ENCODE results near the gene EEF2K. TPM values are rescaled to one million over a fixed set of nuclear protein-coding genes. Genes with fewer than 3 reads are reported as not detected.

Gene EEF2K
- total and polyA plus RNA-seq, 2 donors from 2014 or later, result 2.8 to 28.1 TPM

DNA sequence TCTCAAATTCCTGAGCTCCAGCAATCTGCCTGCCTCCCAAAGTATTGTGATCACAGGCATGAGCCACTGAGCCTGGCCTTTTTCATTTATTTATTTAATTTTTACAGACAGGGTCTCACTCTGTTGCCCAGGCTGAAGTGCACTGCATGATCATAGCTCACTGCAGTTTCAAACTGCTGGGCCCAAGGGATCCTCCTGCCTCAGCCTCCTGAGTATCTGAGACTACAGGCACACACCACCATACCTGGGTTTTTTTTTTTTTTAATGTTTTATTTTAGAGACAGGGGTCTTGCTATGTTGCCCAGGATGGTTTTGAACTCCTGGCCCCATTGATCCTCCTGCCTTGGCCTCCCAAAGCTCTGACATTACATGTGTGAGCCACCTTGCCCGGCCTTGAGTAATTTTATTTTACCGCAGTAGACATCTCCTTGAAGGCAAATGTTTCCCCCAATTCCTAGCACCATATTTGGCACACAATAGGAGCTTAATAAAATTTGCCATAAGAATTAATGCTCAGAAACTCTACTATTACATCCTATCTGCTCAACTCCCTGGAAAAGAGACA lies 1.9 kb upstream of the EEF2K start:
- no peak for DNase-seq
- no peak overlapping the region for H3K27ac ChIP-seq (ENCODE audit: low read depth in 2 of 2, low read length in 2 of 2)
- intact Hi-C loops (cut with DNase I), result no loop called here

DNA sequence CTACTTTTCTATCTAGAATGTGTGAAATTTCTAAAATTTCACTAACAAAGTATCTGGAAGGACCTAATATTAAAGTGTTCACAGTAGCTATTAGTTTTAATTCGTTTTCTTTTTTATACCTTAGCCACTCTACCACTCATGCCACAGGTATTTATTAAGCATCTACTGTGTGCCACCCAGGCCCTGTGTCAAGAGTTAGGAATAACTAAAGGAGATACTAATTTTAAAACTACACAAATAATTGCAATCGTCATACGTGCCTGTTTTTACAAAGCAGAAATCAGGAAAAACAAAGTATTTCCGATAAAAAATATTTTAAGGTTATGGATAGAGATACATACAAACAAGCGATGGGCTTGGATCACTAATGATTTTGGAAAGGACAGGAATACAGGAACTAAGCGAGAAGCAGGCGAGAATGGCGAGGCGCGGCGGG lies 483 bp upstream of the EEF2K start:
- no peak for FAIRE-seq
- H3K9ac ChIP-seq (ENCODE audit: low read length in 3 of 3), result peak overlapping the region; percentile 37 to 57 (median 37)

More for the DNA sequence above, 1.9 kb upstream of the EEF2K start:
- TF ChIP-seq, protein P1, sequence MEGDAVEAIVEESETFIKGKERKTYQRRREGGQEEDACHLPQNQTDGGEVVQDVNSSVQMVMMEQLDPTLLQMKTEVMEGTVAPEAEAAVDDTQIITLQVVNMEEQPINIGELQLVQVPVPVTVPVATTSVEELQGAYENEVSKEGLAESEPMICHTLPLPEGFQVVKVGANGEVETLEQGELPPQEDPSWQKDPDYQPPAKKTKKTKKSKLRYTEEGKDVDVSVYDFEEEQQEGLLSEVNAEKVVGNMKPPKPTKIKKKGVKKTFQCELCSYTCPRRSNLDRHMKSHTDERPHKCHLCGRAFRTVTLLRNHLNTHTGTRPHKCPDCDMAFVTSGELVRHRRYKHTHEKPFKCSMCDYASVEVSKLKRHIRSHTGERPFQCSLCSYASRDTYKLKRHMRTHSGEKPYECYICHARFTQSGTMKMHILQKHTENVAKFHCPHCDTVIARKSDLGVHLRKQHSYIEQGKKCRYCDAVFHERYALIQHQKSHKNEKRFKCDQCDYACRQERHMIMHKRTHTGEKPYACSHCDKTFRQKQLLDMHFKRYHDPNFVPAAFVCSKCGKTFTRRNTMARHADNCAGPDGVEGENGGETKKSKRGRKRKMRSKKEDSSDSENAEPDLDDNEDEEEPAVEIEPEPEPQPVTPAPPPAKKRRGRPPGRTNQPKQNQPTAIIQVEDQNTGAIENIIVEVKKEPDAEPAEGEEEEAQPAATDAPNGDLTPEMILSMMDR (IDR thresholded peaks at IDR 0.05; ENCODE audit: borderline replicate concordance, extremely low read depth, insufficient read depth), result no peak
- H3K4me1 ChIP-seq (ENCODE audit: control insufficient read depth in 2 of 3, insufficient read depth in 2 of 3, low read depth in 1 of 3, low read length in 3 of 3), result peaks cover 0 to 4% (median 3%) of the 10 kb centered on the region in 3 donors
- H3K4me3 ChIP-seq (ENCODE audit: low read length in 3 of 3), result no peak overlapping the region
- no peaks in the 10 kb centered on the region for H3K27me3 ChIP-seq (ENCODE audit: control insufficient read depth, insufficient read depth, low read length)
- H3K9ac ChIP-seq (ENCODE audit: low read length in 3 of 3), result no peak overlapping the region
- FAIRE-seq, result no peak
- no peaks in the 10 kb centered on the region for H3K9me3 ChIP-seq (ENCODE audit: control insufficient read depth in 2 of 3, insufficient read depth in 1 of 3, low read length in 3 of 3)
- H3K36me3 ChIP-seq (ENCODE audit: control insufficient read depth in 2 of 3, insufficient read depth in 3 of 3, low read length in 3 of 3), result no peaks in the 10 kb centered on the region

DNA sequence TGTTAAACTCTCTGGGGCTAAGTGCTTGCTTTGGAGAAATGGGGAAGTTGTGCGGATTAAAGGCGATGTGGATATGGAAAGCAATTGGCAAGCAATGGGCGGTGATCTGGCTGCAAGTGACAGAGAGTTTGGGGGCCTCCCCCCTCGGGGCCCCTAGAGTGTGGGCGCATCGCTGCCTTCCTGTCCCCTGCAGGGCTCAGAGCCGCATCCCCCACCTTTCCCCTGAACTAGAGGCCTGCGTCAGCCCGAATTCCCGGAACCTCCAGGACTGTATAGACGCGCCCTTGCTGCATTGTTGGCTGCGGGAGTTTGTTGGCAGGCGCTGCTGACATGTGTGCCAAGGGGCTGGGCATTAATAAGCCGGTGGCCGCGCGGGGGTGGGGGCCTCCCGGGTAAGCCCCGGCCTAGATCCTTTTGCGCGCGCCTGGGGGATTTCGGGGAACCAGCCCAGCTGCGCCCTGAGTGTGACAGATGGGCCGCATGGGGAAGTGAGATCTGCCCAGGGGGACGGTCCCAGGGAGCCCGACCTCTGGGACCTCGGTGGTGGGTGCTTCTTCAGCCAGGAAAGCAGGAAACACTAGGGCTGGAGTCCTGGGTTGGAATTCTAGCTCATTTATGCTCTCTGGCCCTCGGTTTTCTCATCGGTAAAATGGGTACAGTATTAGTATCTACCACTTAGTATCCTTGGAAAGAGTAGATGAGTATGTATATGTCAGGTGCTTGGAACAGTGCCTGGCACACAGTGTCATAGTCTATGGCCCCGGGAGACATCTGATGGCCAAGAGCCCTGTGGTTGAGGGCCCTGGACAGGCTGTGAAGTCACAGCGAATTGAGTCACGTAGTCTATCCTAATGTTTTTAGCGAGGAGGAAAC lies 1.0 kb downstream of the EEF2K start:
- DNase-seq, result peak; percentile 45 to 91 (median 68)
- peak overlapping the region in 1 of 2 donors; percentile 77 for H3K27ac ChIP-seq (ENCODE audit: low read depth in 2 of 2, low read length in 2 of 2)
- peak overlapping the region; percentile 33 to 76 (median 54) for H3K9ac ChIP-seq (ENCODE audit: low read length in 3 of 3)
- H3K4me1 ChIP-seq (ENCODE audit: control insufficient read depth in 2 of 3, insufficient read depth in 2 of 3, low read depth in 1 of 3, low read length in 3 of 3), result peaks cover 0 to 4% (median 3%) of the 10 kb centered on the region in 3 donors
- no peaks in the 10 kb centered on the region for H3K36me3 ChIP-seq (ENCODE audit: control insufficient read depth in 2 of 3, insufficient read depth in 3 of 3, low read length in 3 of 3)
- TF ChIP-seq, protein P1 (IDR thresholded peaks at IDR 0.05; ENCODE audit: borderline replicate concordance, extremely low read depth, insufficient read depth), result no peak
- no peaks in the 10 kb centered on the region for H3K9me3 ChIP-seq (ENCODE audit: control insufficient read depth in 2 of 3, insufficient read depth in 1 of 3, low read length in 3 of 3)
- FAIRE-seq, result no peak
- H3K4me3 ChIP-seq (ENCODE audit: low read length in 3 of 3), result peak overlapping the region; percentile 48 to 65 (median 65)
- H3K27me3 ChIP-seq (ENCODE audit: control insufficient read depth, insufficient read depth, low read length), result no peaks in the 10 kb centered on the region
- intact Hi-C loops (cut with DNase I), result no loop called here

More for the DNA sequence above, 483 bp upstream of the EEF2K start:
- H3K27me3 ChIP-seq (ENCODE audit: control insufficient read depth, insufficient read depth, low read length), result no peaks in the 10 kb centered on the region
- peak overlapping the region; percentile 77 to 89 for H3K27ac ChIP-seq (ENCODE audit: low read depth in 2 of 2, low read length in 2 of 2)
- no peak for DNase-seq
- TF ChIP-seq, protein P1 (IDR thresholded peaks at IDR 0.05; ENCODE audit: borderline replicate concordance, extremely low read depth, insufficient read depth), result no peak
- H3K9me3 ChIP-seq (ENCODE audit: control insufficient read depth in 2 of 3, insufficient read depth in 1 of 3, low read length in 3 of 3), result no peaks in the 10 kb centered on the region
- peak overlapping the region; percentile 48 to 65 (median 61) for H3K4me3 ChIP-seq (ENCODE audit: low read length in 3 of 3)
- H3K4me1 ChIP-seq (ENCODE audit: control insufficient read depth in 2 of 3, insufficient read depth in 2 of 3, low read depth in 1 of 3, low read length in 3 of 3), result peaks cover 0 to 4% (median 3%) of the 10 kb centered on the region in 3 donors
- intact Hi-C loops (cut with DNase I), result no loop called here
- no peaks in the 10 kb centered on the region for H3K36me3 ChIP-seq (ENCODE audit: control insufficient read depth in 2 of 3, insufficient read depth in 3 of 3, low read length in 3 of 3)

Measured in kidney (tissue), 14 donors.